WERI-Rb-1 (cell line): ENCODE results near the gene PPBP.
A peak's percentile ranks its signal among the peaks of the same experiment; 100 is the strongest.

Experiments
- DNase-seq: peaks from one replicate; pipeline ENCODE4 v3.0.0-alpha.2; 2020
- H3K27ac ChIP-seq: fragments of 250-450 bp; sonication (Bioruptor Pico); 2 replicates; pipeline ENCODE4 v1.5.1; 2020; ENCODE audit warnings: mild to moderate bottlenecking, moderate library complexity
- H3K27me3 ChIP-seq: fragments of 250-450 bp; sonication (Bioruptor Pico); 2 replicates; pipeline ENCODE4 v1.5.1; 2021; ENCODE audit warnings: mild to moderate bottlenecking, low read depth, moderate library complexity; ENCODE audit not compliant: insufficient read depth, severe bottlenecking
- H3K36me3 ChIP-seq: fragments of 250-450 bp; sonication (Bioruptor Pico); 2 replicates; pipeline ENCODE4 v1.5.1; 2020; ENCODE audit warnings: mild to moderate bottlenecking, moderate library complexity
- H3K4me3 ChIP-seq: 2 replicates; pipeline ENCODE4 v1.5.1; 2011; ENCODE audit warnings: low read depth, mild to moderate bottlenecking, control low read depth, low read length
- H3K9me3 ChIP-seq: fragments of 250-450 bp; sonication (Bioruptor Pico); 2 replicates; pipeline ENCODE4 v1.5.1; 2021; ENCODE audit warnings: mild to moderate bottlenecking, moderate library complexity; ENCODE audit not compliant: severe bottlenecking
- TF ChIP-seq, protein P1 (sequence below): IDR thresholded peaks from 2 replicates; pipeline ENCODE4 v1.5.1; 2011; ENCODE audit warnings: low read depth, mild to moderate bottlenecking, control low read depth, inconsistent platforms, low read length

The PPBP gene

DNA sequence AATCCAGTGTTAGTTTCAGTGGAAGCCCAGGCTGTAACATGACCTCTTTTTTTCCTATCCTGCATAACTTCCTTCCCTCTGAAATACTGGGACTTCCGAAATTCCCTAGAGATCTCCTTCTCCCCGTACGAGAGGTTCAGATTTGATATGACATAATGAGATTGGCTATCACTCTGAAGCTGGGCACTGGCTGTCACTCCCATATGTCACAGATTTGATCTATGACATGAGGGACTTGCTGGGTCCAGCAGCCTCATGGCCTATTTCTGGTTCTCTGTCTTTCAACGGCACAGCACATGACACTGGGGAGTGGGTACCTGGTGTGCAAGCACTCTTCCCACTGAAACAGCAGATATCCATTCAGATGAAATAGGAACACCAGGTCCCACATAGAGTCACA is 42.9 kb downstream of the PPBP start:
- peak; percentile 19 for DNase-seq
- Histone ChIP-seq H3K27me3 (no peaks in the 10 kb centered on the region), H3K27ac (peak overlapping the region; percentile 48), H3K36me3 (no peaks in the 10 kb centered on the region), H3K4me3 (no peak overlapping the region), H3K9me3 (no peaks in the 10 kb centered on the region)
- TF ChIP-seq, protein P1, sequence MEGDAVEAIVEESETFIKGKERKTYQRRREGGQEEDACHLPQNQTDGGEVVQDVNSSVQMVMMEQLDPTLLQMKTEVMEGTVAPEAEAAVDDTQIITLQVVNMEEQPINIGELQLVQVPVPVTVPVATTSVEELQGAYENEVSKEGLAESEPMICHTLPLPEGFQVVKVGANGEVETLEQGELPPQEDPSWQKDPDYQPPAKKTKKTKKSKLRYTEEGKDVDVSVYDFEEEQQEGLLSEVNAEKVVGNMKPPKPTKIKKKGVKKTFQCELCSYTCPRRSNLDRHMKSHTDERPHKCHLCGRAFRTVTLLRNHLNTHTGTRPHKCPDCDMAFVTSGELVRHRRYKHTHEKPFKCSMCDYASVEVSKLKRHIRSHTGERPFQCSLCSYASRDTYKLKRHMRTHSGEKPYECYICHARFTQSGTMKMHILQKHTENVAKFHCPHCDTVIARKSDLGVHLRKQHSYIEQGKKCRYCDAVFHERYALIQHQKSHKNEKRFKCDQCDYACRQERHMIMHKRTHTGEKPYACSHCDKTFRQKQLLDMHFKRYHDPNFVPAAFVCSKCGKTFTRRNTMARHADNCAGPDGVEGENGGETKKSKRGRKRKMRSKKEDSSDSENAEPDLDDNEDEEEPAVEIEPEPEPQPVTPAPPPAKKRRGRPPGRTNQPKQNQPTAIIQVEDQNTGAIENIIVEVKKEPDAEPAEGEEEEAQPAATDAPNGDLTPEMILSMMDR = no peak

DNA sequence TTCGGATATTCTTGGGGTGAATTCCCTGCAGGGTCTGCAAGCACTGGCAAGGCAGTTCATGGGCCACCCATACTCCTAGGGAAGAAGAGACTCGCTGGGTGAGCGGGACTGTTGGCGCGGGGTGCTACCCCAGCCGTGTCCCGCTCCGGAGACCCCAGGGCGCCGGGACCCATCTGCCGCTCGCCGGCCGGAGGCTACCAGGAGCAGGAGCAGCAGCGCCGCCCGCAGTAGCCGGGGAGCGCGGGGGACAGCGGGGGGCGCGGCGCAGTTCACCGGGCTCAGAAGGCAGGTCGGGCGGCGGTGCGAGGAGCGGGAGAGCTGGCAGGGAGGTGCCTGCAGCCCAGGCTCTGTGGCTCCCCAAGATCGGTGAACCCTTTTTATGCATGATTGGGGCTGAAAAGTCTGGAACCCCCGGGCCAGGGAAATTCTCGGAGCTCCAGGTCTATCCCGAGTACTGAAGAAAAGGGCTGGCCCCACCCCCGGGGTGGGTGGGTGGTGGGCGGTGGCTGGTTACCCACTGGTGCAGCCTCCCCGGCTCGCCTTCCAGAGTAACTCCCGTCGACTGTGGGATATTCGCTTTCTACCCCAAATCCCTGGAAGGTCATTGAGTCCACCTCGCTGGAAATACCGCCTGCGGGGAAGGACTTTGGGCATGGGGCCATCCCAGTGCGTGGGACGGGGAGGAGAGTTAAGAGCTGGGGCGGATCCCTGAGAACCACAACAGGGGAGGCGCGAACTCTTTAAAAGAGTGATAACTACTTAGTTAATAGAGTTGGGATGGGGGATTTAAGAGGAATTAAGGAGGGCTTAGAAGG is 43.7 kb downstream of the PPBP start:
- no peak overlapping the region for H3K27ac ChIP-seq
- H3K36me3 ChIP-seq = no peaks in the 10 kb centered on the region
- DNase-seq = peak; percentile 55
- TF ChIP-seq, protein P1 = no peak
- H3K9me3 ChIP-seq = no peaks in the 10 kb centered on the region
- no peaks in the 10 kb centered on the region for H3K27me3 ChIP-seq
- no peak overlapping the region for H3K4me3 ChIP-seq

DNA sequence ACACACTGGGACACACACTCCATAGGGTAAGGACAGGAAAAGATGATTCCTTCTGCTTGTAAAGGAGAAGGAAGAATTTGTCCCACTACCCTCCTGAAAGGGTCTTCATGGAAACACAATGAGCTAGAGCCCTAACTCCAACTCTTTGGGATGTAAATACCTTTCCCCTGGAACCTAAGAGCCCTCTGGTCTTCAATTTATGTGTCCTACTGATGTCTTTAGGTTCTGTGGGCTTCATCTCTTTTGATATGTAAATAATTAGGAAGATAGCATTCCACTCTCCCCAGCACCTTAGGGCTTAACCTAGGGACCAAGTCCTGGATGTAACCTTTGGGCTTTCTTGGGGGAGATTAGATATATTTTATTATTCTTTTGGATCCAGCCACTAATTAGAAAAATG is 44.4 kb downstream of the PPBP start:
- no peaks in the 10 kb centered on the region for H3K9me3 ChIP-seq
- no peak overlapping the region for H3K4me3 ChIP-seq
- no peak for DNase-seq
- H3K27me3 ChIP-seq = no peaks in the 10 kb centered on the region
- TF ChIP-seq, protein P1 = no peak
- no peaks in the 10 kb centered on the region for H3K36me3 ChIP-seq
- H3K27ac ChIP-seq = no peak overlapping the region

DNA sequence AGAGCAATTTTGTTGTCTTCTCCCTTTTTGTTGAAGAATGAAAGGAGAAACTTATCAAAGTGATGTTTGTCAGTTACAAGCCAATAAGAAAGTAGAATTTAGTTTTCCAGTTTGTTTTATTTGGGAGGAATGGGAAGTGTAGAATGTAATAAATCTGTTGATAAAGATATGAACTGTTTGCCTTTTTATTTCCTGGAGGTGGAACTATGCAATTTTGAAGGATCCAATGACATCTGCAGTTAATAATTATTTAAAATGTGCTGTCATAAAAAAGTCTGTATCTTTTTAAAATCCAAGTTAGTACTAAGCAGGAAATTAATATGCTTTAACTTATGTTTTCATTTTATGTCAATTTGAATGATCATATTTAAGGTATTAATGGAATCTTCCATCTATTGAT is 51.0 kb downstream of the PPBP start:
- no peak overlapping the region for H3K4me3 ChIP-seq
- H3K9me3 ChIP-seq = no peaks in the 10 kb centered on the region
- no peak for DNase-seq
- no peak overlapping the region for H3K27ac ChIP-seq
- TF ChIP-seq, protein P1 = no peak
- H3K27me3 ChIP-seq = no peaks in the 10 kb centered on the region
- no peaks in the 10 kb centered on the region for H3K36me3 ChIP-seq
